NCI-H510A (cell line): ENCODE measurements around the gene SCUBE1.

Source experiments
- DNase-seq: peaks from one replicate; lab custom pipeline; 2025; lab: John Stamatoyannopoulos, UW

SCUBE1 gene

GRCh38 chr22:43277987-43278601 is 65.1 kb downstream of the SCUBE1 start:
- DNase-seq = peak; percentile 34

GRCh38 chr22:43277091-43277490 is 66.1 kb downstream of the SCUBE1 start:
- no peak for DNase-seq

GRCh38 chr22:43276321-43276720 is 66.9 kb downstream of the SCUBE1 start:
- no peak for DNase-seq

GRCh38 chr22:43275545-43276317 is 67.4 kb downstream of the SCUBE1 start:
- DNase-seq = no peak

GRCh38 chr22:43274595-43275240 is 68.5 kb downstream of the SCUBE1 start:
- DNase-seq = no peak

- DNase-seq = peak; percentile 37
Observed at GRCh38 chr22:43273902-43274484, 69.2 kb downstream of the SCUBE1 start.

GRCh38 chr22:43272869-43273318 is 70.3 kb downstream of the SCUBE1 start:
- DNase-seq = no peak

- no peak for DNase-seq
Observed at GRCh38 chr22:43272301-43272700, 70.9 kb downstream of the SCUBE1 start.

- DNase-seq = no peak
Observed at GRCh38 chr22:43270949-43271348, 72.2 kb downstream of the SCUBE1 start.

GRCh38 chr22:43270314-43270908 is 72.8 kb downstream of the SCUBE1 start:
- DNase-seq = no peak

GRCh38 chr22:43269646-43270045 is 73.5 kb downstream of the SCUBE1 start:
- DNase-seq = no peak

GRCh38 chr22:43269246-43269645 is 73.9 kb downstream of the SCUBE1 start:
- no peak for DNase-seq

- DNase-seq = no peak
Observed at GRCh38 chr22:43267981-43268660, 75.1 kb downstream of the SCUBE1 start.

GRCh38 chr22:43267332-43267980 is 75.7 kb downstream of the SCUBE1 start:
- DNase-seq = no peak

- DNase-seq = no peak
Observed at GRCh38 chr22:43266076-43266475, 77.1 kb downstream of the SCUBE1 start.

GRCh38 chr22:43263645-43264514 is 79.3 kb downstream of the SCUBE1 start:
- no peak for DNase-seq

GRCh38 chr22:43262990-43263644 is 80.1 kb downstream of the SCUBE1 start:
- no peak for DNase-seq

GRCh38 chr22:43260331-43261231 is 82.6 kb downstream of the SCUBE1 start:
- DNase-seq = no peak

GRCh38 chr22:43257961-43258360 is 85.2 kb downstream of the SCUBE1 start:
- DNase-seq = no peak
